ACHN (cell line): ENCODE results near the gene ANKLE1.

Experiments
- DNase-seq: peaks from one replicate; pipeline ENCODE4 v3.0.0-alpha.2; 2015
- in situ Hi-C: cut with HindIII; loops from 2 replicates; pipeline ENCODE4 v1.10.0; 2017; ENCODE audit warnings: low sequenced_read_pairs, low pct_ligation_motif_present, low pct_unique_long_range_greater_than_20kb

Gene ANKLE1

DNA sequence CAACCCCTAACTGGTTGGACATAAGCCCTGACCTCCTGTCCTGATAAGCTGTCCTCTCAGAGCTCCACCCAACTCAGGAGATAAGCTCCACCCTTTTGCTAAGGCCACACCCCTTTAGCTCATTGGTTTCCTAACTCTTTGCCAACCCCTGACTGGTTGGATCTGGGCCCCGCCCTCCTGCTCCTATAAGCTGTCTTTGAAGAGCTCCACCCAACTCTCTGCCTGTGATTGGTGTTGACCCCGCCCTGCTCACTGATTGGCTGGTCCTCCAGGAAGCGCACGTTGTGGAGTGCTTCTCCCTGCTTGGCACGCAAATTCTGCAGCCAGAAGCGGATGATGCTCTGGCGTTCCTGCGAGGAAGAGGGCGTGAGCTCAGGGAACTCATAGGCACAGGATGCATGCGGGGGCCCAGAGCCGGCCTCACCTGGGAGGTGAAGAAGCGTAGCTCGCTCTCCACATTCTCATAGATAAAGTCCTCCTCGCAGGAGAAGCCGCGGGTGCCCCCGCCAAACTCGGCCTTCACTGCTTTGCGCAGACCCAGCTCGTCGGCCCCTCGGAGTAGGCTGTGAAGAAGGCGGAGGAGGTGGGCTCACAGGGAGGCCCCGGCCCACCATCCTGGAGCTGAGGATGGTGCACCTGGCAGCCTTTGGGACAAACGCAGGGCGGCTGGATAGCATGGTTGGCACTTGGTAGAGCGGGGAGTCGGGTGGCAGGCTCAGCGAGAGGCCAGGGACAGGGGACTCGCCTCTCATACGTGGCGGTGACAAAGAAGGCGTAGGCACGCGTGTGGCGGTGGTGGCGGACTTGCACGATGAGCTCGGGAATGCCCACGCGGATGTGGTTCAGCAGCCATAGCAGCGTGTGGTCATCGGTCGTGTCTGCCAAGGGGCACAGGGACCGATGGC, 51.2 kb downstream of the ANKLE1 start:
- in situ Hi-C loops = no loop called here
- peak; percentile 42 for DNase-seq

DNA sequence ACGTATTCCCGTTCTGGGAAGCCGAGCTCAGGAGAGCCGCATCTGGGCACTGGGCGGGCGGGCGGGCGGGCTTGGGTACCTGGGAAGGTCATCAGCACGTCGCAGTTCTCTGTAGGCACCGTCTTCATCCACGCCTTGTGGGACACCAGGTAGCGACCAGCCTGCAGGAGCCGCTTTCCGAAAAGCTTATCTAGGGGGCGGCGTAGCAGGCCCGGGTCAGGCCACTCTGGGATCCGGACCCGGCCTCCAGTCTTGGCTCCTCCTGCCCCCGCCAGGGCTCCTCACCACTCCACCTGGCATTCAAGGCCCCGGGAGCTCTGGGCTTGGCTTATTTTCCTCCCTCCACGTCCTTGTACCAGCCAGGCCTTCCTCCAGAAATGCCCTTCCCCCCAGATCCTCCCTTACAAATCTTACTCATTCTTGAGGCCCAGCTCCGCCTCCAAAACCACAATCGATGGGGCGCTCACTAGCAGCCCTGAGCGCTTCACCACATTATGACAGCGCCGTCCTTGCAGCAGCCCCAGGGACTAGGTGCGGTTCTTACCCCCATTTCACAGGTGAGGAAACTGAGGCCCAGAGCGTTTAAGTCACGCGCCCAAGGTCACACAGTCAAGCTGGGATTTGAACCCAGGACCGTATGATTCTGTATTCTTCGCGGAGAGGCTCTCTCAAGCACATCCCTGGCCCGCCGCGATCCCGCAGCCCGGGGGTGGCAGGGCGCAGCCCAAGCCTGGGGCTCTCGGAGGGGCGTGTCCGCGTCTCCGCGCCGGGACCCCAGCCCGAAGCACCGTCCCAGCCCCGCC, 52.1 kb downstream of the ANKLE1 start:
- DNase-seq = peak; percentile 81
- in situ Hi-C loops = no loop called here

DNA sequence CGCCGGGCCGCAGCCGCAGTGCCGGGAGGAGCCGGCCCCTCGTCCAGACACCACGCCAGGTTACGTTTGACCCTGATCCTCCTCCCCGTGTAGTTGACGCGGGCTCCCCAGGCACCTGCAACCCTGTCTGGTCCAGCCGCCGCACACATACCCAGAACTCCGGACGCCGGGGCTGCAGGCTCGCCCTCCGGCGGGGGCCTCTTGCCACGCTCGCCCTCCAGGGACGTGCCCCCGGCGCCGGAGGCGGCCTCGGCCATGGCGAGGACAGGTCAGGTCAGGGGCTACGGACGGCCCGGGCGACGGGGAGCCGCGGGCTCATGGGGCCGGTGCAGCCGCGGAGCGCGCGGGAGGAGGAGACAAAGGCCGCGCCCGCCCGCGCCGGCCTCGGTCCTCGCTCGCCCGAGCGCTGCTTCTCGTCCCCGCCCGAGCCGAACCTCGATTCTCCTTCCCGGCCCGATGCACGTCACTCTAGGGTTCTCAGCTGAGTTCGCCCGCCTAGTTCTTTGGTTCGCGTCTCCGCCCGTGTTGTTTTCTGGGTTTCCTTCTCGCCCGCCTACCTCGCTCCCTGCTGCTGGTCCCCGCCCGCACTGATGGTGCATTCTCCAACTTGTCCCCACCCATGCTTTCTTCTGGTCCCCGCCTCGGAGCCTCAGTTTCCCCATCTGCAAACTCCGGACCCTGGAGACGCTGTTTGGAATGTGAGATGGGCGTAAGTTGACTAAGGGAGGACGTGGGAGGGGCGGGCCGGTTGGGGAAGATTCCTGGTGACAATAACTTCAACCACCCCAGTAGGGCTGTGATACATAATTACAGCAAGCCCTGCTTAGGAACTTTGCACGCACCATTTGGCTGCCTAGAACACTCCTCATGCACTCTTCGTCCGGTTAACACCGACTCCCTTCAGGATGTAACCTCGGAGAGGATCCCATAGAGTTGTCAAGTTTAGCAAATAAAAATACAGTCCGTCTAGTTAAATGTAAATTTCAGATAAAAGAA, 53.0 kb downstream of the ANKLE1 start, which contains the start of gene ANO8:
Gene ANO8 (minus strand): TSS at position 442 of the 996 bp plus-strand sequence. CDS start 185 bp downstream, at position 257.
- peak; percentile 97 for DNase-seq
- in situ Hi-C loops = no loop called here

DNA sequence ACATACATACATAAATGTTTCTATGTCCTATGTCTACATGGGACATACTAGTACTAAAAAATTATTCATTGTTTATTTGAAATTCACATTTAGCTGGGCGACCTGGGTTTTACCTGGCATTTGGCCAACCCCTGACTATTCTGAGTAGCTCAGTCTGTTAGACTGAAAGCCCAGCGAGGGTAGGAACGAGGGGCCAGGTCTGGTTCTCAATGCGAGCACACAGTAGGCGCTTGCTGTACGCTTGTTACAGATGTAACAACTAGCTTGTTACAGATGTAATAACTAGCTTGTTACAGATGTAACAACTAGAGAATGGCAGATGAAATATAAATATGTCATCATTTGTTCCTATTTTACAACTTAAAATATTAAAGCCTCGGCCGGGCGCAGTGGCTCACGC, 53.9 kb downstream of the ANKLE1 start:
- no peak for DNase-seq

More for the DNA sequence above, 53.9 kb downstream of the ANKLE1 start:
- in situ Hi-C loops = no loop called here
